PC-9 (cell line): ENCODE results near the gene CDKN2B. TPM values are rescaled to one million over a fixed set of nuclear protein-coding genes. Genes with fewer than 3 reads are reported as not detected.
"Not testable (repeated sequence)": the region's sequence is repeated elsewhere in the genome, so short reads cannot be mapped to it uniquely, and the experiment has no call there.

Experiments
- Bru-seq: library from RNA; stranded (reverse); fragments of 400-500 nt; gene quantifications from one replicate; lab custom pipeline; 2021; lab: Mats Ljungman, UMichigan
- BruChase-seq, 2 experiments: library from RNA; stranded (reverse); fragments of 400-500 nt; gene quantifications; one replicate each; lab custom pipeline; 2021; lab: Mats Ljungman, UMichigan
- BruUV-seq: library from RNA; stranded (reverse); fragments of 400-500 nt; replicated peaks from 2 replicates; lab custom pipeline; 2021; lab: Mats Ljungman, UMichigan
- CTCF ChIA-PET: fragments of 300-600 bp; sonication (Branson Sonifier 250); formaldehyde crosslinking; loops from one replicate; lab custom pipeline; 2022; ENCODE audit warnings: antibody characterized with exemption; lab: Charles Lee
- POLR2A ChIA-PET: fragments of 300-600 bp; sonication (Branson Sonifier 250); formaldehyde crosslinking; loops from one replicate; lab custom pipeline; 2022; ENCODE audit warnings: antibody characterized with exemption; ENCODE audit not compliant: unreplicated experiment; lab: Charles Lee
- DNase-seq, 2 experiments: peaks; one replicate each; pipeline versions ENCODE4 v3.0.0 to v3.0.0-alpha.2; 2015 to 2022; ENCODE audit warnings: mixed read lengths in 1 of 2
- H2AFZ ChIP-seq: fragments of 200-600 bp; sonication (generic); 2 replicates; pipeline ENCODE4 v1.8.1; 2017; ENCODE audit warnings: antibody characterized with exemption
- H3F3A ChIP-seq: fragments of 200-600 bp; sonication (generic); 2 replicates; pipeline ENCODE4 v1.8.1; 2017; ENCODE audit warnings: antibody characterized with exemption, mild to moderate bottlenecking, low read depth; ENCODE audit not compliant: insufficient read depth
- H3K27ac ChIP-seq: fragments of 200-600 bp; sonication (generic); 2 replicates; pipeline ENCODE4 v1.6.1; 2016; ENCODE audit warnings: mixed run types
- H3K27me3 ChIP-seq: fragments of 200-600 bp; sonication (generic); 2 replicates; pipeline ENCODE4 v1.6.1; 2016; ENCODE audit warnings: low read depth, mixed run types; ENCODE audit not compliant: insufficient read depth
- H3K36me3 ChIP-seq: fragments of 200-600 bp; sonication (generic); 2 replicates; pipeline ENCODE4 v1.6.1; 2016; ENCODE audit warnings: low read depth, mixed run types
- H3K4me1 ChIP-seq: fragments of 200-600 bp; sonication (generic); replicated peaks from 2 replicates; pipeline ENCODE4 v1.6.1; 2016; ENCODE audit warnings: mixed run types; ENCODE audit not compliant: insufficient read depth
- H3K4me2 ChIP-seq: fragments of 200-600 bp; sonication (generic); 2 replicates; pipeline ENCODE4 v1.6.1; 2017; ENCODE audit warnings: mixed run types
- H3K4me3 ChIP-seq: fragments of 200-600 bp; sonication (generic); 2 replicates; pipeline ENCODE4 v1.6.1; 2016; ENCODE audit warnings: mixed run types
- H3K79me2 ChIP-seq: fragments of 200-600 bp; sonication (generic); 2 replicates; pipeline ENCODE4 v1.6.1; 2017; ENCODE audit warnings: low read depth, mixed run types
- H3K9me2 ChIP-seq: fragments of 200-600 bp; sonication (generic); 2 replicates; pipeline ENCODE4 v1.8.1; 2017; ENCODE audit warnings: mild to moderate bottlenecking; ENCODE audit not compliant: insufficient read depth
- H3K9me3 ChIP-seq: fragments of 200-600 bp; sonication (generic); 2 replicates; pipeline ENCODE4 v1.8.1; 2016; ENCODE audit warnings: low read depth; ENCODE audit not compliant: insufficient read depth
- H4K20me1 ChIP-seq: fragments of 200-600 bp; sonication (generic); 2 replicates; pipeline ENCODE4 v1.8.1; 2017; ENCODE audit not compliant: insufficient read depth
- EZH2 ChIP-seq: fragments of 200-600 bp; sonication (generic); IDR thresholded peaks from 2 replicates; pipeline ENCODE4 v1.8.0; 2017; ENCODE audit warnings: antibody characterized with exemption, low read depth
- intact Hi-C: fragments of 100-400 bp; cut with micrococcal nuclease; formaldehyde crosslinking; loops from one replicate; pipeline ENCODE4 v1.10.0; 2022; ENCODE audit not compliant: unreplicated experiment
- long read RNA-seq: library from polyadenylated mRNA; stranded (forward); transcript quantifications from one replicate; pipeline ENCODE4 v2.0.0, GENCODE V29; 2022
- total RNA-seq: library from RNA; stranded (reverse); gene quantifications from 2 replicates; pipeline ENCODE4 v1.2.3, GENCODE V29; 2021
- TF ChIP-seq, protein P1 (sequence below): fragments of 200-600 bp; sonication (generic); conservative IDR thresholded peaks from 2 replicates; pipeline ENCODE4 v1.6.1; 2017; ENCODE audit warnings: mixed run types, antibody characterized with exemption, mild to moderate bottlenecking, moderate library complexity

The CDKN2B gene, protein sequence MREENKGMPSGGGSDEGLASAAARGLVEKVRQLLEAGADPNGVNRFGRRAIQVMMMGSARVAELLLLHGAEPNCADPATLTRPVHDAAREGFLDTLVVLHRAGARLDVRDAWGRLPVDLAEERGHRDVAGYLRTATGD
- total RNA-seq (33.8 and 40.2 TPM in 2 replicates), Bru-seq, nascent RNA (percentile 85 among the genes with signal in this experiment), BruChase-seq, experiment 1, labeled RNA remaining after a 2-hour chase (percentile 97 among the genes with signal in this experiment), BruChase-seq, experiment 2, labeled RNA remaining after a 6-hour chase (percentile 88 among the genes with signal in this experiment)
- long read RNA-seq, transcript CDKN2B-201 (2 exons, 3,911 nt): major isoform, 26 of 32 reads
- long read RNA-seq, partial matches to known transcripts: 0 of 32 reads
- long read RNA-seq, other reads (novel, unspliced or antisense): 5 of 32 reads

DNA sequence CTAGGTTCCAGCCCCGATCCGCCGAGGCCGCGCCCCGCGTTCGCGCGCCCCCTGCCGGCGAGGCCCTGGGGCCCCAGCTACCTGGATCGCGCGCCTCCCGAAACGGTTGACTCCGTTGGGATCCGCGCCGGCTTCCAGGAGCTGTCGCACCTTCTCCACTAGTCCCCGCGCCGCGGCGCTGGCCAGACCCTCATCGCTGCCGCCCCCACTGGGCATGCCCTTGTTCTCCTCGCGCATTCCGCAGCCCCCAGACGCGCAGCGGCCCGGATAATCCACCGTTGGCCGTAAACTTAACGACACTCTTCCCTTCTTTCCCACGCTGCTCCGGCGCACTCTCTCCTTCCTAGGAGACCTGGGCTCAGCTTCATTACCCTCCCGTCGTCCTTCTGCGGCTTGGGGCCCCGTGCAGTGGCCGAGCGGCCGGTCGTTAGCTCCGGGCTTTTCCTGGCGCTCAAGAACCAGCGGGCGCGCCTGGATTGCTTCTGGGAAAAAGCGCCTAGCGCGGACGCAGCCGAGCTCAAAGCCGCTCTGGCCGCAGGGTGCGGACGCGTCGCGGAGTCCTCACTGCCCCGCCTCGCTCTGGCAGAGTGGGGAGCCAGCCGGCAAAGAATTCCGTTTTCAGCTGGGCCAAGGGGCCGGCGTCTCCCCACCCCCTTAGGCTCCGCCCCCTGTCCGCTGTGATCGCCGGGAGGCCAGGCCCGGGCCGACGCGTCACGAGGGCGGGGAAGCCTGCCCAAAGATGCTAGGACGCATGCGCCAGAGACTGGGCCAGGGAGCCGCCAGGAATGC, at the start of gene CDKN2B:
TSS of gene CDKN2B (minus strand) at position 589 of the 789 bp plus-strand sequence. CDS start at position 237, 352 bp downstream.
- Histone ChIP-seq H3K36me3 (peaks cover 29% of the 10 kb centered on the region), H3K4me3 (peak within 1 kb of the TSS; percentile 100), H3K27ac (peak within 1 kb of the TSS; percentile 92), H3K9me2 (no peaks in the 10 kb centered on the region), H3K27me3 (no peaks in the 10 kb centered on the region), H3K9me3 (no peaks in the 10 kb centered on the region), H3K4me1 (peaks cover 29% of the 10 kb centered on the region), H3F3A (peaks cover 22% of the 10 kb centered on the region), H4K20me1 (peaks cover 11% of the 10 kb centered on the region), H3K4me2 (peak within 1 kb of the TSS; percentile 92), H3K79me2 (peaks cover 66% of the 10 kb centered on the region), H2AFZ (peak within 1 kb of the TSS; percentile 71)
- TF ChIP-seq, protein P1, sequence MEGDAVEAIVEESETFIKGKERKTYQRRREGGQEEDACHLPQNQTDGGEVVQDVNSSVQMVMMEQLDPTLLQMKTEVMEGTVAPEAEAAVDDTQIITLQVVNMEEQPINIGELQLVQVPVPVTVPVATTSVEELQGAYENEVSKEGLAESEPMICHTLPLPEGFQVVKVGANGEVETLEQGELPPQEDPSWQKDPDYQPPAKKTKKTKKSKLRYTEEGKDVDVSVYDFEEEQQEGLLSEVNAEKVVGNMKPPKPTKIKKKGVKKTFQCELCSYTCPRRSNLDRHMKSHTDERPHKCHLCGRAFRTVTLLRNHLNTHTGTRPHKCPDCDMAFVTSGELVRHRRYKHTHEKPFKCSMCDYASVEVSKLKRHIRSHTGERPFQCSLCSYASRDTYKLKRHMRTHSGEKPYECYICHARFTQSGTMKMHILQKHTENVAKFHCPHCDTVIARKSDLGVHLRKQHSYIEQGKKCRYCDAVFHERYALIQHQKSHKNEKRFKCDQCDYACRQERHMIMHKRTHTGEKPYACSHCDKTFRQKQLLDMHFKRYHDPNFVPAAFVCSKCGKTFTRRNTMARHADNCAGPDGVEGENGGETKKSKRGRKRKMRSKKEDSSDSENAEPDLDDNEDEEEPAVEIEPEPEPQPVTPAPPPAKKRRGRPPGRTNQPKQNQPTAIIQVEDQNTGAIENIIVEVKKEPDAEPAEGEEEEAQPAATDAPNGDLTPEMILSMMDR: peak; percentile 82
- no peak for TF ChIP-seq EZH2
- ChIA-PET CTCF (interaction anchor here (0.6 to 1.8 kb wide), 9 partner anchors 11 to 235 kb away, joined by 3 to 8 read pairs (median 4); partner anchors contain the start of genes CDKN2A and CDKN2B-AS1), POLR2A (interaction anchor here (0.6 to 0.7 kb wide), 8 partner anchors 9 to 494 kb away, joined by 3 to 9 read pairs (median 4); no protein-coding TSS in a partner anchor)
- peak; percentile 86 to 94 for DNase-seq
- TSS peak; percentile 60 for BruUV-seq
- intact Hi-C loops: loop anchor here (1.0 to 5.0 kb wide), 8 partner anchors 30 to 235 kb away; no protein-coding TSS in a partner anchor

DNA sequence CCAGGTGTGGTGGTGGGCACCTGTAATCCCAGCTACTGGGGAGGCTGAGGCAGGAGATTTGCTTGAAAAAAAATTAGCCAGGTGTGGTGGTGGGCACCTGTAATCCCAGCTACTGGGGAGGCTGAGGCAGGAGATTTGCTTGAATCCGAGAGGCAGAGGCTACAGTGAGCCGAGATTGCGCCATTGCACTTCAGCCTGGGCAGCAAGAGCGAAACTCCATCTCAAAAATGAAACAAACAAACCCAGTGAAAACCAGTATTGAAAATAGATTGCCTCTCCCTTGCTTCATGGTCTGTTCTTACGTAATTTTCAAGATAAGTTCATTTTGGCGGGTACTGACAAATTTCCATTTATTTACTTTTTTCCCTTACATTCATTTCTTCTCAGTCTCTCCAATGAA, 48.9 kb upstream of the CDKN2B start:
- H3K4me3 ChIP-seq, intact Hi-C loops, H3K9me3 ChIP-seq, POLR2A ChIA-PET, CTCF ChIA-PET, H3K4me2 ChIP-seq, H2AFZ ChIP-seq, H4K20me1 ChIP-seq, H3K36me3 ChIP-seq, DNase-seq, H3K79me2 ChIP-seq, H3F3A ChIP-seq, H3K9me2 ChIP-seq, BruUV-seq, H3K27me3 ChIP-seq, H3K27ac ChIP-seq: not testable (repeated sequence)
- peaks cover 13% of the 10 kb centered on the region for H3K4me1 ChIP-seq

GRCh38 chr9:22056402-22056801, 47.3 kb upstream of the CDKN2B start:
- BruUV-seq: no TSS peak

More at GRCh38 chr9:22056402-22056801, 47.3 kb upstream of the CDKN2B start:
- no peaks in the 10 kb centered on the region for H3K9me2 ChIP-seq
- H3F3A ChIP-seq: peaks cover 18% of the 10 kb centered on the region; the same call in 1 of the 2 replicates
- intact Hi-C loops: no loop called here
- POLR2A ChIA-PET: no interaction called here
- CTCF ChIA-PET: no interaction called here
- H2AFZ ChIP-seq: no peak overlapping the region
- no peak overlapping the region for H3K4me2 ChIP-seq
- H3K4me3 ChIP-seq: no peak overlapping the region
- no peak for TF ChIP-seq EZH2
- TF ChIP-seq, protein P1: no peak
- no peaks in the 10 kb centered on the region for H3K9me3 ChIP-seq
- peaks cover 27% of the 10 kb centered on the region for H3K4me1 ChIP-seq
- no peaks in the 10 kb centered on the region for H3K79me2 ChIP-seq
- no peak overlapping the region for H3K27ac ChIP-seq
- H3K27me3 ChIP-seq: no peaks in the 10 kb centered on the region
- no peaks in the 10 kb centered on the region for H3K36me3 ChIP-seq
- H4K20me1 ChIP-seq: no peaks in the 10 kb centered on the region
- DNase-seq: no peak
